Activated naive CD8-positive, alpha-beta T cell treated with anti-CD3 and anti-CD28 coated beads, Interleukin-2, amount 10 ng/mL, durations not matched to agents 7 days and 5 days (primary cell): ENCODE measurements around the gene ANK3. TPM values are rescaled to one million over a fixed set of nuclear protein-coding genes. Genes with fewer than 3 reads are reported as not detected.
A peak's percentile ranks its signal among the peaks of the same experiment; 100 is the strongest.

Experiments
- ATAC-seq: fragments of 150-1000 bp; cut with Tn5 transposase; one replicate; pipeline ENCODE4 v1.10.0; 2021; ENCODE audit warnings: low read depth, moderate library complexity
- POLR2A ChIA-PET: fragments of 350-600 bp; sonication (Branson Sonifier 250); formaldehyde crosslinking; loops from one replicate; lab custom pipeline; 2021; ENCODE audit warnings: antibody characterized with exemption; lab: Charles Lee
- DNase-seq: peaks from one replicate; pipeline ENCODE4 v3.0.0; 2021
- H3K27ac Mint-ChIP-seq: one replicate; pipeline ENCODE4 v1.8.0; 2022; ENCODE audit warnings: mild to moderate bottlenecking, mixed read lengths
- H3K27me3 Mint-ChIP-seq: one replicate; pipeline ENCODE4 v1.8.0; 2022; ENCODE audit warnings: mild to moderate bottlenecking, moderate library complexity, mixed read lengths
- H3K36me3 Mint-ChIP-seq: one replicate; pipeline ENCODE4 v1.8.0; 2021; ENCODE audit warnings: mild to moderate bottlenecking, mixed read lengths
- H3K4me1 Mint-ChIP-seq: one replicate; pipeline ENCODE4 v1.8.0; 2021; ENCODE audit warnings: mixed read lengths
- H3K4me3 Mint-ChIP-seq: one replicate; pipeline ENCODE4 v1.8.0; 2022; ENCODE audit warnings: mild to moderate bottlenecking, moderate library complexity, mixed read lengths
- H3K9me3 Mint-ChIP-seq: one replicate; pipeline ENCODE4 v1.8.0; 2021; ENCODE audit warnings: mixed read lengths
- total RNA-seq, 2 experiments: library from RNA; stranded (reverse); gene quantifications; one replicate each; pipeline ENCODE4 v1.2.3, GENCODE V29; 2021

ANK3 gene
- total RNA-seq, 2 experiments from 2014 or later = 3.6 to 4.8 TPM

GRCh38 chr10:60246382-60246781 is 143.3 kb downstream of the ANK3 start:
- Mint-ChIP-seq H3K27ac (no peak overlapping the region), H3K4me1 (no peaks in the 10 kb centered on the region), H3K27me3 (no peaks in the 10 kb centered on the region), H3K4me3 (no peak overlapping the region), H3K9me3 (no peaks in the 10 kb centered on the region), H3K36me3 (no peaks in the 10 kb centered on the region)
- ATAC-seq (no peak), DNase-seq (no peak)
- POLR2A ChIA-PET = no interaction called here

- Mint-ChIP-seq H3K4me3 (no peak overlapping the region), H3K27me3 (no peaks in the 10 kb centered on the region), H3K9me3 (no peaks in the 10 kb centered on the region), H3K27ac (no peak overlapping the region), H3K4me1 (peaks cover 17% of the 10 kb centered on the region), H3K36me3 (no peaks in the 10 kb centered on the region)
- POLR2A ChIA-PET = no interaction called here
- no peak for DNase-seq
- ATAC-seq = no peak
Observed at GRCh38 chr10:60239228-60239627, 150.4 kb downstream of the ANK3 start.

- ATAC-seq (no peak), DNase-seq (no peak)
- H3K27me3 Mint-ChIP-seq = no peaks in the 10 kb centered on the region
- H3K4me1 Mint-ChIP-seq = peaks cover 17% of the 10 kb centered on the region
- H3K27ac Mint-ChIP-seq = no peak overlapping the region
- POLR2A ChIA-PET = no interaction called here
- H3K4me3 Mint-ChIP-seq = no peak overlapping the region
- no peaks in the 10 kb centered on the region for H3K9me3 Mint-ChIP-seq
- no peaks in the 10 kb centered on the region for H3K36me3 Mint-ChIP-seq
Observed at GRCh38 chr10:60238759-60239100, 150.9 kb downstream of the ANK3 start.

- H3K4me3 Mint-ChIP-seq = peak overlapping the region; percentile 39
- H3K27ac Mint-ChIP-seq = peak overlapping the region; percentile 38
- ATAC-seq (peak; percentile 61), DNase-seq (no peak)
- H3K9me3 Mint-ChIP-seq = no peaks in the 10 kb centered on the region
- POLR2A ChIA-PET = no interaction called here
- no peaks in the 10 kb centered on the region for H3K36me3 Mint-ChIP-seq
- no peaks in the 10 kb centered on the region for H3K27me3 Mint-ChIP-seq
- peaks cover 17% of the 10 kb centered on the region for H3K4me1 Mint-ChIP-seq
Observed at GRCh38 chr10:60237977-60238758, 151.5 kb downstream of the ANK3 start.

GRCh38 chr10:60236869-60237524 is 152.7 kb downstream of the ANK3 start:
- DNase-seq = peak; percentile 30
- no peaks in the 10 kb centered on the region for H3K36me3 Mint-ChIP-seq
- POLR2A ChIA-PET = no interaction called here

GRCh38 chr10:60235001-60235400 is 154.7 kb downstream of the ANK3 start:
- Mint-ChIP-seq H3K4me1 (peaks cover 17% of the 10 kb centered on the region), H3K27me3 (peaks cover 3% of the 10 kb centered on the region), H3K36me3 (no peaks in the 10 kb centered on the region), H3K4me3 (no peak overlapping the region), H3K27ac (no peak overlapping the region), H3K9me3 (no peaks in the 10 kb centered on the region)
- DNase-seq (no peak), ATAC-seq (no peak)
- POLR2A ChIA-PET = no interaction called here

More at GRCh38 chr10:60236869-60237524, 152.7 kb downstream of the ANK3 start:
- H3K4me1 Mint-ChIP-seq = peaks cover 17% of the 10 kb centered on the region
- H3K27me3 Mint-ChIP-seq = no peaks in the 10 kb centered on the region
- H3K9me3 Mint-ChIP-seq = no peaks in the 10 kb centered on the region
- peak overlapping the region; percentile 74 for H3K27ac Mint-ChIP-seq
- H3K4me3 Mint-ChIP-seq = peak overlapping the region; percentile 71
- peak; percentile 87 for ATAC-seq

GRCh38 chr10:60234551-60234950 is 155.1 kb downstream of the ANK3 start:
- Mint-ChIP-seq H3K36me3 (no peaks in the 10 kb centered on the region), H3K27me3 (peaks cover 3% of the 10 kb centered on the region), H3K4me1 (peaks cover 17% of the 10 kb centered on the region), H3K27ac (no peak overlapping the region), H3K9me3 (no peaks in the 10 kb centered on the region), H3K4me3 (no peak overlapping the region)
- DNase-seq (no peak), ATAC-seq (no peak)
- POLR2A ChIA-PET = no interaction called here

- ATAC-seq = no peak
- POLR2A ChIA-PET = no interaction called here
- no peaks in the 10 kb centered on the region for H3K36me3 Mint-ChIP-seq
Observed at GRCh38 chr10:60230892-60231291, 158.8 kb downstream of the ANK3 start.

GRCh38 chr10:60224066-60224705 is 165.5 kb downstream of the ANK3 start:
- POLR2A ChIA-PET = no interaction called here
- Mint-ChIP-seq H3K4me1 (no peaks in the 10 kb centered on the region), H3K27ac (no peak overlapping the region), H3K36me3 (no peaks in the 10 kb centered on the region), H3K9me3 (no peaks in the 10 kb centered on the region), H3K4me3 (no peak overlapping the region), H3K27me3 (peaks cover 2% of the 10 kb centered on the region)
- no peak for DNase-seq
- ATAC-seq = no peak

More at GRCh38 chr10:60230892-60231291, 158.8 kb downstream of the ANK3 start:
- Mint-ChIP-seq H3K4me3 (no peak overlapping the region), H3K27ac (no peak overlapping the region), H3K4me1 (no peaks in the 10 kb centered on the region), H3K27me3 (peaks cover 4% of the 10 kb centered on the region), H3K9me3 (no peaks in the 10 kb centered on the region)
- DNase-seq = no peak

GRCh38 chr10:60222047-60222446 is 167.6 kb downstream of the ANK3 start:
- POLR2A ChIA-PET = no interaction called here
- Mint-ChIP-seq H3K9me3 (no peaks in the 10 kb centered on the region), H3K4me1 (no peaks in the 10 kb centered on the region), H3K27ac (no peak overlapping the region), H3K27me3 (peaks cover 3% of the 10 kb centered on the region), H3K36me3 (no peaks in the 10 kb centered on the region), H3K4me3 (no peak overlapping the region)
- DNase-seq = no peak
- ATAC-seq = no peak

GRCh38 chr10:60212195-60212594 is 177.5 kb downstream of the ANK3 start:
- H3K4me1 Mint-ChIP-seq = peaks cover 18% of the 10 kb centered on the region
- DNase-seq = no peak
- peaks cover 1% of the 10 kb centered on the region for H3K9me3 Mint-ChIP-seq
- no peak for ATAC-seq
- POLR2A ChIA-PET = no interaction called here
- H3K4me3 Mint-ChIP-seq = no peak overlapping the region
- no peaks in the 10 kb centered on the region for H3K36me3 Mint-ChIP-seq
- H3K27me3 Mint-ChIP-seq = peaks cover 32% of the 10 kb centered on the region
- H3K27ac Mint-ChIP-seq = no peak overlapping the region

GRCh38 chr10:60209874-60210570 is 179.7 kb downstream of the ANK3 start:
- DNase-seq (no peak), ATAC-seq (peak; percentile 45)
- peaks cover 1% of the 10 kb centered on the region for H3K9me3 Mint-ChIP-seq
- POLR2A ChIA-PET = no interaction called here
- peaks cover 16% of the 10 kb centered on the region for H3K27me3 Mint-ChIP-seq
- peak overlapping the region; percentile 58 for H3K4me3 Mint-ChIP-seq
- peaks cover 18% of the 10 kb centered on the region for H3K4me1 Mint-ChIP-seq
- H3K36me3 Mint-ChIP-seq = no peaks in the 10 kb centered on the region
- peak overlapping the region; percentile 56 for H3K27ac Mint-ChIP-seq

- Mint-ChIP-seq H3K4me3 (no peak overlapping the region), H3K36me3 (no peaks in the 10 kb centered on the region), H3K27ac (no peak overlapping the region), H3K4me1 (peaks cover 18% of the 10 kb centered on the region), H3K9me3 (peaks cover 1% of the 10 kb centered on the region), H3K27me3 (peaks cover 18% of the 10 kb centered on the region)
- DNase-seq = no peak
- ATAC-seq = no peak
- POLR2A ChIA-PET = no interaction called here
Observed at GRCh38 chr10:60208676-60209269, 180.9 kb downstream of the ANK3 start.
